C4-2B (cell line): ENCODE data around the gene NELFB.

Source experiments
- H3K27ac ChIP-seq: fragments of 450-650 bp; 2 replicates; pipeline ENCODE4 v1.5.1; 2017
- CTCF ChIP-seq: fragments of 450-650 bp; conservative IDR thresholded peaks from 2 replicates; pipeline ENCODE4 v1.5.1; 2017; ENCODE audit warnings: mild to moderate bottlenecking
- ZFX ChIP-seq: fragments of 450-650 bp; IDR thresholded peaks from 2 replicates; pipeline ENCODE4 v1.6.1; 2017

Gene NELFB

GRCh38 chr9:137319739-137320551, 64.8 kb downstream of the NELFB start:
- TF ChIP-seq ZFX (no peak), CTCF (no peak)
- H3K27ac ChIP-seq, result no peak overlapping the region

- no peak overlapping the region for H3K27ac ChIP-seq
- no peak for TF ChIP-seq CTCF
- no peak for TF ChIP-seq ZFX
These were observed 65.6 kb downstream of the NELFB start for GRCh38 chr9:137320555-137321384.

- TF ChIP-seq CTCF (no peak), ZFX (no peak)
- no peak overlapping the region for H3K27ac ChIP-seq
These were observed 66.7 kb downstream of the NELFB start for GRCh38 chr9:137321726-137322361.
